Thymus (tissue), 11 donors: Measurements from ENCODE around the gene SPINT1. TPM values are rescaled to one million over a fixed set of nuclear protein-coding genes. Genes with fewer than 3 reads are reported as not detected.
A peak's percentile ranks its signal among the peaks of the same experiment; 100 is the strongest.

Source experiments
- DNase-seq, 9 donors: peaks; one replicate each; pipeline ENCODE4 v3.0.0-alpha.2; 2013; ENCODE audit warnings: low spot score in 9 of 9, low read depth in 6 of 9, missing footprints in 1 of 9
- H3K27ac ChIP-seq, 2 donors: one replicate each; pipeline ENCODE4 v1.5.1; 2013; ENCODE audit warnings: control low read depth in 1 of 2, low read depth in 1 of 2, low read length in 1 of 2, mild to moderate bottlenecking in 1 of 2, moderate library complexity in 1 of 2
- H3K27me3 ChIP-seq, 2 donors: one replicate each; pipeline ENCODE4 v1.5.1; 2013; ENCODE audit warnings: low read length in 1 of 2; ENCODE audit not compliant: control insufficient read depth in 2 of 2, insufficient read depth in 1 of 2
- H3K36me3 ChIP-seq, 2 donors: one replicate each; pipeline ENCODE4 v1.5.1; 2013; ENCODE audit warnings: low read length in 1 of 2, mild to moderate bottlenecking in 1 of 2, moderate library complexity in 1 of 2; ENCODE audit not compliant: control insufficient read depth in 2 of 2, insufficient read depth in 2 of 2
- H3K4me1 ChIP-seq, 2 donors: one replicate each; pipeline ENCODE4 v1.5.1; 2013; ENCODE audit warnings: low read length in 2 of 2; ENCODE audit not compliant: control insufficient read depth in 2 of 2, insufficient read depth in 2 of 2
- H3K4me3 ChIP-seq, 2 donors: one replicate each; pipeline ENCODE4 v1.5.1; 2013; ENCODE audit warnings: low read length in 2 of 2, control low read depth in 1 of 2, mild to moderate bottlenecking in 1 of 2
- H3K9me3 ChIP-seq, 2 donors: one replicate each; pipeline ENCODE4 v1.5.1; 2013; ENCODE audit warnings: low read length in 1 of 2, mild to moderate bottlenecking in 1 of 2; ENCODE audit not compliant: control insufficient read depth in 2 of 2, insufficient read depth in 1 of 2
- WGBS: extraction: QIAGEN DNeasy Blood & Tissue Kit; methylation state at CpG from one replicate; pipeline ENCODE4 v1.1.7; 2013; 5-methylcytosine and 5-hydroxymethylcytosine counted together
- polyA plus RNA-seq: library from polyadenylated mRNA; stranded (reverse); fragments of 200-250 nt; gene quantifications from one replicate; pipeline ENCODE4 v1.2.3, GENCODE V29; 2013
- total RNA-seq: library from RNA; stranded (reverse); fragments of 120-200 nt; gene quantifications from one replicate; pipeline ENCODE4 v1.2.4, GENCODE V29; 2013
- donor health status: healthy.

The SPINT1 gene
- total and polyA plus RNA-seq, 2 donors, result 9.2 to 33.8 TPM

GRCh38 chr15:40892447-40893012 is 48.7 kb downstream of the SPINT1 start:
- Histone ChIP-seq H3K4me3 (no peak overlapping the region), H3K4me1 (peaks cover 10 to 22% of the 10 kb centered on the region in 2 donors), H3K9me3 (no peaks in the 10 kb centered on the region), H3K27ac (no peak overlapping the region), H3K27me3 (peaks cover 0 to 16% of the 10 kb centered on the region in 2 donors), H3K36me3 (peaks cover 3 to 4% of the 10 kb centered on the region in 2 donors)
- 97% methylated on average over 2 of the region's 2 CpGs for WGBS
- DNase-seq, result no peak

DNA sequence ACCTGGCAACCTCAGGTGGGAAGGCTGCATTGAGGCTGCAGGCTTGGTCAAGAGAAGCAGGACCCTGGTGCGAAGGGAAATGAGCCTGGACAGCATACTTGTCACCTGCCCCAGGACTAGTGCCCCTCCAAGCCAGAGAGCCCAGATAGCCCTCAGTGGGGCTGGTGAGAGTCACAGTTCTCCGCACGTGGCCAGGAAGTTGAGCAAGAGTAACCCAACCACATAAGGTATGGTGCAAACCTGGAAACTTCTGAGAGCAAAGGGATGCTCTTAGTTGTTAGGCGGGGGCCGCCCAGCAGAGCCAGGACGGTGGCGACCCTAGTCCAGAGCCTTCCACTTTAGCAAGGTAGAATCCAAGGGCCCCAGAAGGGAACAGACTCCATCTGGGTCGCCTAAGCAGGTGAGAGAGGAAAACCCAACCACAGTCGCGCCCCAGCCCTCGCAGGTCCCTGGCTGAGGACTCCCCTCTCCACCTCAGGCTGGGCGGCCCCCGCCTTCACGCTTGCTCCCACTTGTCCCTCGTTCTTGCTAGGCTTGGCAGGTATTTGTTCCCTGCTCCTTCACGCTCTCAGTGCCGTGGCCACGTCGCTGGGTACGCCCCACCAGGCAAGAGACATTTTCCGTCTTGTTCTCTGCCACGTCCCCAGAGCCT is 49.3 kb downstream of the SPINT1 start:
- Histone ChIP-seq H3K36me3 (peaks cover 3 to 4% of the 10 kb centered on the region in 2 donors), H3K27me3 (peaks cover 0 to 16% of the 10 kb centered on the region in 2 donors), H3K4me1 (peaks cover 10 to 22% of the 10 kb centered on the region in 2 donors), H3K27ac (no peak overlapping the region), H3K9me3 (no peaks in the 10 kb centered on the region), H3K4me3 (no peak overlapping the region)
- no peak for DNase-seq
- 88% methylated on average over 22 of the region's 22 CpGs for WGBS

DNA sequence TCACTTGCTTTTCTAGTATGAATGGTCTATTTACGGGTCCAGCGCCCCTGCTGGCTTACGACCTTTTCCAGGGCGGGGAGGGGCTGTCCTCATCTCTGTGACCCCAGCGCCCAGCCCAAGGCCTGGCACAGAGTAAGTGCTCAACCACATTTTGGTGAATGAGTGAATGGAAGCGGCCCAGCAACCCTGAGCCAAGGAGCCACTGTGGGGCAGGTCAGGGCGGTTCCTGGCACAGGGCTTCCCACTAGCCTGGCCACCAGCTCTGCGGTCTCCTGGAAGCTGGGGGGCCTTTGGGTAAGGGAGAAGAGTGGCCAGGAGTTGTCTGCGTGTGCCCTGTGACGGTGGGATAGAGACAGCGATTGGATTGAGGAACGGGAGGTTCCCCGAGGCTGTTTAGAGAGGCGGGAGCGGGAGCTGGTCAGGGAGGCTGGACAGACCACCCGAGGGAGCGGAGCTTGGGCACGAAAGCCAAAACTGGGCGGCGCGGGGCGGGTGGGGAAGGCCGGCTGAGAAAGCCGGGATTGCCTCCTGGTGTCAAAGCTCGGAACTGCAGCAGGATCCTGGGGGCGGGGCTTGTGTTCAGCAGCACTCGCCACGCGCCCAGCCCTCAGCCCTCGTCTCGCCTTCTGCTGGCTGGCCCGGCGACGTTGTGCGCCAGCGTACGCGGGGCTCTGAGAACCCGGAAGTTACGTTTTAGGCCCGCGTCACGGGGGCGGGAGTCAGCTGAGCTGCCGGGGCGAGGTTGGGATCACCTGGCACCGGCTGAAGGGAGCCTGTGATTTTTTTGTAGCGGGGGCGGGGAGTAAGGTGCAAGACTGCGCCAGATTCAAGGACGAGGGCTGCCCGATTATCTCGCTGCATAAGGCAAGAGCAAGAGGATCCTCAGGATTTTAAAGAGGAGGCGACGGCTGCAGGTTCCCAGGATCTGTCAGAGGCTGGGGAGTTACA is 50.2 kb downstream of the SPINT1 start, which contains the start of gene VPS18:
Gene VPS18, plus strand, starts transcription at position 718 of the 948 bp plus-strand sequence. CDS start 319 bp downstream, outside the sequence.
- H3K27me3 ChIP-seq, result peaks cover 0 to 16% of the 10 kb centered on the region in 2 donors
- H3K4me3 ChIP-seq, result peak within 1 kb of the TSS; percentile 85 to 91
- WGBS, result 9% methylated on average over 55 of the region's 55 CpGs
- peak; percentile 90 to 98 (median 94) for DNase-seq
- H3K27ac ChIP-seq, result peak within 1 kb of the TSS; percentile 68 to 69
- no peaks in the 10 kb centered on the region for H3K9me3 ChIP-seq
- peaks cover 7 to 9% of the 10 kb centered on the region in 2 donors for H3K36me3 ChIP-seq
- peaks cover 10 to 22% of the 10 kb centered on the region in 2 donors for H3K4me1 ChIP-seq

- DNase-seq, result peak in 3 of 9 donors; percentile 42 to 72 (median 47)
- Histone ChIP-seq H3K27ac (peak overlapping the region; percentile 68 to 69), H3K36me3 (peaks cover 16 to 18% of the 10 kb centered on the region in 2 donors), H3K4me3 (peak overlapping the region; percentile 85 to 91), H3K27me3 (peaks cover 0 to 16% of the 10 kb centered on the region in 2 donors), H3K4me1 (peaks cover 10 to 22% of the 10 kb centered on the region in 2 donors), H3K9me3 (no peaks in the 10 kb centered on the region)
- 4% methylated on average over 33 of the region's 33 CpGs for WGBS
Measured at GRCh38 chr15:40894681-40895448, 51.0 kb downstream of the SPINT1 start.

DNA sequence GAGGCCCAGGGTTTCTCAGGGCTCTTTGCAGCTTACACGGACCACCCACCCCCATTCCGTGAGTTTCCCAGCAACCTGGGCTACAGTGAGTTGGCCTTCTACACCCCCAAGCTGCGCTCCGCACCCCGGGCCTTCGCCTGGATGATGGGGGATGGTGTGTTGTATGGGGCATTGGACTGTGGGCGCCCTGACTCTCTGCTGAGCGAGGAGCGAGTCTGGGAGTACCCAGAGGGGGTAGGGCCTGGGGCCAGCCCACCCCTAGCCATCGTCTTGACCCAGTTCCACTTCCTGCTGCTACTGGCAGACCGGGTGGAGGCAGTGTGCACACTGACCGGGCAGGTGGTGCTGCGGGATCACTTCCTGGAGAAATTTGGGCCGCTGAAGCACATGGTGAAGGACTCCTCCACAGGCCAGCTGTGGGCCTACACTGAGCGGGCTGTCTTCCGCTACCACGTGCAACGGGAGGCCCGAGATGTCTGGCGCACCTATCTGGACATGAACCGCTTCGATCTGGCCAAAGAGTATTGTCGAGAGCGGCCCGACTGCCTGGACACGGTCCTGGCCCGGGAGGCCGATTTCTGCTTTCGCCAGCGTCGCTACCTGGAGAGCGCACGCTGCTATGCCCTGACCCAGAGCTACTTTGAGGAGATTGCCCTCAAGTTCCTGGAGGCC is 55.8 kb downstream of the SPINT1 start:
- DNase-seq, result no peak

DNA sequence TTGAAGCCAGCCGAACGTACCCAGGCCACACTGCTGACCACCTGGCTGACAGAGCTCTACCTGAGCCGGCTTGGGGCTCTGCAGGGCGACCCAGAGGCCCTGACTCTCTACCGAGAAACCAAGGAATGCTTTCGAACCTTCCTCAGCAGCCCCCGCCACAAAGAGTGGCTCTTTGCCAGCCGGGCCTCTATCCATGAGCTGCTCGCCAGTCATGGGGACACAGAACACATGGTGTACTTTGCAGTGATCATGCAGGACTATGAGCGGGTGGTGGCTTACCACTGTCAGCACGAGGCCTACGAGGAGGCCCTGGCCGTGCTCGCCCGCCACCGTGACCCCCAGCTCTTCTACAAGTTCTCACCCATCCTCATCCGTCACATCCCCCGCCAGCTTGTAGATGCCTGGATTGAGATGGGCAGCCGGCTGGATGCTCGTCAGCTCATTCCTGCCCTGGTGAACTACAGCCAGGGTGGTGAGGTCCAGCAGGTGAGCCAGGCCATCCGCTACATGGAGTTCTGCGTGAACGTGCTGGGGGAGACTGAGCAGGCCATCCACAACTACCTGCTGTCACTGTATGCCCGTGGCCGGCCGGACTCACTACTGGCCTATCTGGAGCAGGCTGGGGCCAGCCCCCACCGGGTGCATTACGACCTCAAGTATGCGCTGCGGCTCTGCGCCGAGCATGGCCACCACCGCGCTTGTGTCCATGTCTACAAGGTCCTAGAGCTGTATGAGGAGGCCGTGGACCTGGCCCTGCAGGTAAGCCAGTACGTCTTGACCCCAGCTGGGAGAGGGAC is 56.6 kb downstream of the SPINT1 start:
- Histone ChIP-seq H3K27ac (no peak overlapping the region), H3K9me3 (no peaks in the 10 kb centered on the region), H3K4me3 (no peak overlapping the region), H3K36me3 (peaks cover 44 to 51% of the 10 kb centered on the region in 2 donors), H3K27me3 (no peaks in the 10 kb centered on the region), H3K4me1 (peaks cover 15 to 27% of the 10 kb centered on the region in 2 donors)
- no peak for DNase-seq
- WGBS, result 97% methylated on average over 36 of the region's 36 CpGs

More for the DNA sequence above, 55.8 kb downstream of the SPINT1 start:
- Histone ChIP-seq H3K36me3 (peaks cover 41 to 47% of the 10 kb centered on the region in 2 donors), H3K9me3 (no peaks in the 10 kb centered on the region), H3K4me1 (peaks cover 22 to 33% of the 10 kb centered on the region in 2 donors), H3K27me3 (no peaks in the 10 kb centered on the region), H3K27ac (no peak overlapping the region), H3K4me3 (no peak overlapping the region)
- WGBS, result 97% methylated on average over 33 of the region's 33 CpGs

- Histone ChIP-seq H3K27ac (no peak overlapping the region), H3K4me3 (no peak overlapping the region), H3K36me3 (peaks cover 42 to 49% of the 10 kb centered on the region in 2 donors), H3K9me3 (no peaks in the 10 kb centered on the region), H3K27me3 (no peaks in the 10 kb centered on the region), H3K4me1 (peaks cover 13 to 26% of the 10 kb centered on the region in 2 donors)
- no peak for DNase-seq
- 78% methylated on average over 5 of the region's 5 CpGs for WGBS
Measured at GRCh38 chr15:40901053-40901443, 57.2 kb downstream of the SPINT1 start.
